ENCODE measurements around the gene TSPAN32. TPM values are rescaled to one million over a fixed set of nuclear protein-coding genes. Genes with fewer than 3 reads are reported as not detected.

Gene TSPAN32
- total and polyA plus RNA-seq, 2 donors (not counting 1 experiment from before 2014, with no cell fraction given): 0.17 TPM; not detected in 1

GRCh38 chr11:2293531-2293971 is 8.3 kb upstream of the TSPAN32 start:
- no peaks in the 10 kb centered on the region for H3K36me3 ChIP-seq (ENCODE audit: control insufficient read depth, insufficient read depth, low read length)
- H2AFZ ChIP-seq (ENCODE audit: low read length): no peak overlapping the region
- no peak for DNase-seq (ENCODE audit: low read depth in 2 of 2)
- H3K27me3 ChIP-seq (ENCODE audit: control insufficient read depth, insufficient read depth, low read length): peaks cover 2% of the 10 kb centered on the region
- no peaks in the 10 kb centered on the region for H3K9me3 ChIP-seq (ENCODE audit: control insufficient read depth, insufficient read depth, low read depth, low read length)
- H4K20me1 ChIP-seq (ENCODE audit: control insufficient read depth, extremely low read depth, insufficient read depth, low read length): peaks cover 2% of the 10 kb centered on the region
- no peak overlapping the region for H3K9ac ChIP-seq (ENCODE audit: insufficient read depth, low read length)
- H3K4me3 ChIP-seq (replicated peaks in 1 of 4; ENCODE audit: control extremely low read depth in 1 of 4, insufficient read depth in 1 of 4, low read depth in 3 of 4, low read length in 4 of 4): no peak overlapping the region
- TF ChIP-seq CTCF (conservative IDR thresholded peaks at IDR 0.05 in 1 of 2, IDR thresholded peaks at IDR 0.05 in 1 of 2; ENCODE audit: low read depth in 1 of 2, low read length in 2 of 2) (no peak), EZH2 (IDR thresholded peaks at IDR 0.05; ENCODE audit: low read length, missing control alignments) (no peak)
- H3K4me2 ChIP-seq (ENCODE audit: extremely low read depth, insufficient read depth, low read length): no peak overlapping the region
- no peaks in the 10 kb centered on the region for H3K79me2 ChIP-seq (ENCODE audit: control insufficient read depth, insufficient read depth, low read length)
- no peaks in the 10 kb centered on the region for H3K4me1 ChIP-seq (ENCODE audit: control insufficient read depth, extremely low read depth, insufficient read depth, low read length)
- no peak overlapping the region for H3K27ac ChIP-seq (ENCODE audit: insufficient read depth, low read length)

- H3K36me3 ChIP-seq (ENCODE audit: control insufficient read depth, insufficient read depth, low read length): no peaks in the 10 kb centered on the region
- DNase-seq (ENCODE audit: low read depth in 2 of 2): no peak
- no peaks in the 10 kb centered on the region for H3K9me3 ChIP-seq (ENCODE audit: control insufficient read depth, insufficient read depth, low read depth, low read length)
- H3K27me3 ChIP-seq (ENCODE audit: control insufficient read depth, insufficient read depth, low read length): no peaks in the 10 kb centered on the region
- no peaks in the 10 kb centered on the region for H3K79me2 ChIP-seq (ENCODE audit: control insufficient read depth, insufficient read depth, low read length)
- H3K4me2 ChIP-seq (ENCODE audit: extremely low read depth, insufficient read depth, low read length): no peak overlapping the region
- no peaks in the 10 kb centered on the region for H3K4me1 ChIP-seq (ENCODE audit: control insufficient read depth, extremely low read depth, insufficient read depth, low read length)
- H3K9ac ChIP-seq (ENCODE audit: insufficient read depth, low read length): no peak overlapping the region
- TF ChIP-seq CTCF (conservative IDR thresholded peaks at IDR 0.05 in 1 of 2, IDR thresholded peaks at IDR 0.05 in 1 of 2; ENCODE audit: low read depth in 1 of 2, low read length in 2 of 2) (no peak), EZH2 (IDR thresholded peaks at IDR 0.05; ENCODE audit: low read length, missing control alignments) (no peak)
- H3K4me3 ChIP-seq (replicated peaks in 1 of 4; ENCODE audit: control extremely low read depth in 1 of 4, insufficient read depth in 1 of 4, low read depth in 3 of 4, low read length in 4 of 4): no peak overlapping the region
- no peak overlapping the region for H2AFZ ChIP-seq (ENCODE audit: low read length)
- H4K20me1 ChIP-seq (ENCODE audit: control insufficient read depth, extremely low read depth, insufficient read depth, low read length): peaks cover 2% of the 10 kb centered on the region
- H3K27ac ChIP-seq (ENCODE audit: insufficient read depth, low read length): no peak overlapping the region
Observed at GRCh38 chr11:2293984-2294925, 7.6 kb upstream of the TSPAN32 start.

- no peak for TF ChIP-seq EZH2 (IDR thresholded peaks at IDR 0.05; ENCODE audit: low read length, missing control alignments)
- TF ChIP-seq CTCF (conservative IDR thresholded peaks at IDR 0.05 in 1 of 2, IDR thresholded peaks at IDR 0.05 in 1 of 2; ENCODE audit: low read depth in 1 of 2, low read length in 2 of 2): no peak
- H3K27ac ChIP-seq (ENCODE audit: insufficient read depth, low read length): no peak overlapping the region
- peaks cover 2% of the 10 kb centered on the region for H4K20me1 ChIP-seq (ENCODE audit: control insufficient read depth, extremely low read depth, insufficient read depth, low read length)
- no peak overlapping the region for H3K4me3 ChIP-seq (replicated peaks in 1 of 4; ENCODE audit: control extremely low read depth in 1 of 4, insufficient read depth in 1 of 4, low read depth in 3 of 4, low read length in 4 of 4)
- no peak overlapping the region for H3K4me2 ChIP-seq (ENCODE audit: extremely low read depth, insufficient read depth, low read length)
- H3K36me3 ChIP-seq (ENCODE audit: control insufficient read depth, insufficient read depth, low read length): no peaks in the 10 kb centered on the region
- no peak overlapping the region for H3K9ac ChIP-seq (ENCODE audit: insufficient read depth, low read length)
- no peaks in the 10 kb centered on the region for H3K27me3 ChIP-seq (ENCODE audit: control insufficient read depth, insufficient read depth, low read length)
- no peak for DNase-seq (ENCODE audit: low read depth in 2 of 2)
- H3K4me1 ChIP-seq (ENCODE audit: control insufficient read depth, extremely low read depth, insufficient read depth, low read length): no peaks in the 10 kb centered on the region
- no peak overlapping the region for H2AFZ ChIP-seq (ENCODE audit: low read length)
- H3K79me2 ChIP-seq (ENCODE audit: control insufficient read depth, insufficient read depth, low read length): no peaks in the 10 kb centered on the region
- H3K9me3 ChIP-seq (ENCODE audit: control insufficient read depth, insufficient read depth, low read depth, low read length): no peaks in the 10 kb centered on the region
Observed at GRCh38 chr11:2294926-2295290, 6.9 kb upstream of the TSPAN32 start.

All from fibroblast of lung (primary cell).